GM12878 (cell line): ENCODE measurements around the gene FAF1.

Experiments used
- ATF7 ChIP-seq: fragments of 450-650 bp; IDR thresholded peaks from 2 replicates; pipeline ENCODE4 v1.6.1; 2016; ENCODE audit warnings: low read depth, mild to moderate bottlenecking
- CTCF ChIP-seq, 3 experiments: IDR thresholded peaks in 2 of 3; conservative IDR thresholded peaks in 1 of 3; 2 replicates each; pipeline ENCODE4 v1.5.1; 2011; ENCODE audit warnings: low read depth in 3 of 3, low read length in 3 of 3, mild to moderate bottlenecking in 3 of 3, control low read depth in 2 of 3, moderate library complexity in 2 of 3, inconsistent platforms in 1 of 3, mixed read lengths in 1 of 3; ENCODE audit not compliant: control insufficient read depth in 2 of 3, insufficient read depth in 1 of 3; ENCODE audit errors: extremely low read depth in 1 of 3
- EP300 ChIP-seq, 2 experiments: fragments of 150-350 bp in 1 of 2; IDR thresholded peaks; 2 replicates each; pipeline ENCODE4 v1.6.1; 2011 to 2012; ENCODE audit warnings: low read depth in 2 of 2, low read length in 2 of 2, borderline replicate concordance in 1 of 2, improper control_type of control experiment in 1 of 2, inconsistent platforms in 1 of 2; ENCODE audit not compliant: control insufficient read depth in 1 of 2
- EZH2 ChIP-seq: IDR thresholded peaks from 2 replicates; pipeline ENCODE4 v1.6.1; 2012; ENCODE audit warnings: low read depth, mild to moderate bottlenecking, control low read depth, inconsistent platforms, low read length, borderline replicate concordance; ENCODE audit not compliant: control insufficient read depth
- IRF4 ChIP-seq: IDR thresholded peaks from 2 replicates; pipeline ENCODE4 v1.6.1; 2011; ENCODE audit warnings: low read depth, low read length
- KAT2A ChIP-seq: conservative IDR thresholded peaks from 2 replicates; pipeline ENCODE4 v1.6.1; 2011; ENCODE audit warnings: low read depth, low read length; ENCODE audit not compliant: control insufficient read depth
- RELA ChIP-seq: fragments of 450-650 bp; IDR thresholded peaks from 2 replicates; pipeline ENCODE4 v1.8.0; 2014; ENCODE audit warnings: borderline replicate concordance; ENCODE audit not compliant: partially characterized antibody
- RFX5 ChIP-seq: IDR thresholded peaks from 2 replicates; pipeline ENCODE4 v1.6.1; 2011; ENCODE audit warnings: low read depth, low read length, improper control_type of control experiment
- SMC3 ChIP-seq: IDR thresholded peaks from 2 replicates; pipeline ENCODE4 v1.6.1; 2011; ENCODE audit warnings: low read length, improper control_type of control experiment, borderline replicate concordance

DNA sequence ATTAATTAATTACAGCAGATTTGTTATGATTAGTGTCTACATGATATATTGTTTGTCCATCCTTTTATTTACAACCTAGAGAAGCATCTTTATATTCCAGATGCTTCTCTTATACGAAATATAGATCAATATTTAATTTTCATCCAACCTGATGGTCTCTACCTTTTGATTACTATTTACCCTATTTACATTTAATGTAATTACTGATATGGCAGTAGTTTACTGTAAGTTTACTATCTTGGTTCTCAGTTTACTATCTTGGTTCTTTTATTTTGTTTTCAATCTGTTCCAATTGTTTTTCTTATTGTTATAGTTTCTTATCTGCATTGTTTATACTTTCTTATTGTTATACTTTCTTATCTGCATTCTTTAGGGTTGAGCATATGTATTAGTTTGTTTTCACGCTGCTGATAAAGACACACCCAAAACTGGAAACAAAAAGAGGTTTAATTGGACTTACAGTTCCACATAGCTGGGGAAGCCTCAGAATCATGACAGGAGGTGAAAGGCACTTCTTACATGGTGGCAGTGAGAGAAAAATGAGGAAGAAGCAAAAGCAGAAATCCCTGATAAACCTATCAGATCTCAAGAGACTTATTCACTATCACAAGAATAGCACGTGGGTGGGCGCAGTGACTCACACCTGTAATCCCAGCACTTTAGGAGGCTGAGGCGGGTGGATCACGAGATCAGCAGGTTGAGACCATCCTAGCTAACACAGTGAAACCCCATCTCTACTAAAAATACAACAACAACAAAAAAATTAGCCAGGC, 28.9 kb downstream of the FAF1 start:
- no peak for TF ChIP-seq EP300 (IDR thresholded peaks at IDR 0.05; ENCODE audit: borderline replicate concordance in 1 of 2, control insufficient read depth in 1 of 2, low read depth in 2 of 2, low read length in 2 of 2)
- TF ChIP-seq CTCF (IDR thresholded peaks at IDR 0.05 in 2 of 3, conservative IDR thresholded peaks at IDR 0.05 in 1 of 3; ENCODE audit: control insufficient read depth in 2 of 3, extremely low read depth in 1 of 3, insufficient read depth in 1 of 3, low read depth in 3 of 3, low read length in 3 of 3): no peak
- no peak for TF ChIP-seq ATF7
- no peak for TF ChIP-seq RFX5
- TF ChIP-seq KAT2A: no peak
- TF ChIP-seq RELA: no peak
- TF ChIP-seq IRF4: no peak
- no peak for TF ChIP-seq SMC3
- no peak for TF ChIP-seq EZH2
